ENCODE data around the gene NPIPA5.
"Not testable (repeated sequence)": the region's sequence is repeated elsewhere in the genome, so short reads cannot be mapped to it uniquely, and the experiment has no call there.

DNA sequence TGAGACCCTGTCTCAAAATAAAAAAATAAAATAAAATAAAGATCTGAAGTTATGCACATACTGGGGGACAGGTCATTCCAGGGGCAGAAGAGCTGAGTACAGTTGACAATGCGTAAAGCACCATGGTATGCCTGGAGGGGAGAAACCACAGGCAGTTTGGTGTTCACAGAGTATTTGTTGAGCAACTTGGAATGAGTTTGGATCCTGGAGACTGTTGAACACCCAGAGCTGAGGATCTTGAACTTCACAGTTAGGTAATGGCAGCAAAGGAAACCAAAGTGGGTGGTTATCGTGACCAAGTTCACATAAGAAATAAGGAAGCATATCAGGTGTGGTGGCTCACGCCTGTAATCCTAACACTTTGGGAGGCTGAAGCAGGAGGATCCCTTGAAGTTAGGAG lies 26.0 kb upstream of the NPIPA5 start:
- TF ChIP-seq, protein P1, sequence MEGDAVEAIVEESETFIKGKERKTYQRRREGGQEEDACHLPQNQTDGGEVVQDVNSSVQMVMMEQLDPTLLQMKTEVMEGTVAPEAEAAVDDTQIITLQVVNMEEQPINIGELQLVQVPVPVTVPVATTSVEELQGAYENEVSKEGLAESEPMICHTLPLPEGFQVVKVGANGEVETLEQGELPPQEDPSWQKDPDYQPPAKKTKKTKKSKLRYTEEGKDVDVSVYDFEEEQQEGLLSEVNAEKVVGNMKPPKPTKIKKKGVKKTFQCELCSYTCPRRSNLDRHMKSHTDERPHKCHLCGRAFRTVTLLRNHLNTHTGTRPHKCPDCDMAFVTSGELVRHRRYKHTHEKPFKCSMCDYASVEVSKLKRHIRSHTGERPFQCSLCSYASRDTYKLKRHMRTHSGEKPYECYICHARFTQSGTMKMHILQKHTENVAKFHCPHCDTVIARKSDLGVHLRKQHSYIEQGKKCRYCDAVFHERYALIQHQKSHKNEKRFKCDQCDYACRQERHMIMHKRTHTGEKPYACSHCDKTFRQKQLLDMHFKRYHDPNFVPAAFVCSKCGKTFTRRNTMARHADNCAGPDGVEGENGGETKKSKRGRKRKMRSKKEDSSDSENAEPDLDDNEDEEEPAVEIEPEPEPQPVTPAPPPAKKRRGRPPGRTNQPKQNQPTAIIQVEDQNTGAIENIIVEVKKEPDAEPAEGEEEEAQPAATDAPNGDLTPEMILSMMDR (CRISPR knock-in tag; IDR thresholded peaks at IDR 0.05), result not testable (repeated sequence)
- TF ChIP-seq ZNF431 (CRISPR knock-in tag; IDR thresholded peaks at IDR 0.05; ENCODE audit: borderline replicate concordance, low read depth); RAD21 (CRISPR knock-in tag; IDR thresholded peaks at IDR 0.05); KLF16 (CRISPR knock-in tag; IDR thresholded peaks at IDR 0.05); HDAC1 (CRISPR knock-in tag; IDR thresholded peaks at IDR 0.05): not testable (repeated sequence)
- TF ChIP-seq, protein P2, sequence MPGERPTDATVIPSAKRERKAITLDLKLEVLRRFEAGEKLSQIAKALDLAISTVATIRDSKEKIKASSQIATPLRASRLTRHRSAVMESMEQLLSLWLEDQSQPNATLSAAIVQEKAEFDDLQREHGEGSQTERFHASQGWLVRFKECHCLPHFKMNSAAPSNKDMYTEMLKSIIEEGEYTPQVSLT (CRISPR knock-in tag; IDR thresholded peaks at IDR 0.05; ENCODE audit: borderline replicate concordance, low read depth), result not testable (repeated sequence)
- TF ChIP-seq, protein P3, sequence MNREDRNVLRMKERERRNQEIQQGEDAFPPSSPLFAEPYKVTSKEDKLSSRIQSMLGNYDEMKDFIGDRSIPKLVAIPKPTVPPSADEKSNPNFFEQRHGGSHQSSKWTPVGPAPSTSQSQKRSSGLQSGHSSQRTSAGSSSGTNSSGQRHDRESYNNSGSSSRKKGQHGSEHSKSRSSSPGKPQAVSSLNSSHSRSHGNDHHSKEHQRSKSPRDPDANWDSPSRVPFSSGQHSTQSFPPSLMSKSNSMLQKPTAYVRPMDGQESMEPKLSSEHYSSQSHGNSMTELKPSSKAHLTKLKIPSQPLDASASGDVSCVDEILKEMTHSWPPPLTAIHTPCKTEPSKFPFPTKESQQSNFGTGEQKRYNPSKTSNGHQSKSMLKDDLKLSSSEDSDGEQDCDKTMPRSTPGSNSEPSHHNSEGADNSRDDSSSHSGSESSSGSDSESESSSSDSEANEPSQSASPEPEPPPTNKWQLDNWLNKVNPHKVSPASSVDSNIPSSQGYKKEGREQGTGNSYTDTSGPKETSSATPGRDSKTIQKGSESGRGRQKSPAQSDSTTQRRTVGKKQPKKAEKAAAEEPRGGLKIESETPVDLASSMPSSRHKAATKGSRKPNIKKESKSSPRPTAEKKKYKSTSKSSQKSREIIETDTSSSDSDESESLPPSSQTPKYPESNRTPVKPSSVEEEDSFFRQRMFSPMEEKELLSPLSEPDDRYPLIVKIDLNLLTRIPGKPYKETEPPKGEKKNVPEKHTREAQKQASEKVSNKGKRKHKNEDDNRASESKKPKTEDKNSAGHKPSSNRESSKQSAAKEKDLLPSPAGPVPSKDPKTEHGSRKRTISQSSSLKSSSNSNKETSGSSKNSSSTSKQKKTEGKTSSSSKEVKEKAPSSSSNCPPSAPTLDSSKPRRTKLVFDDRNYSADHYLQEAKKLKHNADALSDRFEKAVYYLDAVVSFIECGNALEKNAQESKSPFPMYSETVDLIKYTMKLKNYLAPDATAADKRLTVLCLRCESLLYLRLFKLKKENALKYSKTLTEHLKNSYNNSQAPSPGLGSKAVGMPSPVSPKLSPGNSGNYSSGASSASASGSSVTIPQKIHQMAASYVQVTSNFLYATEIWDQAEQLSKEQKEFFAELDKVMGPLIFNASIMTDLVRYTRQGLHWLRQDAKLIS (CRISPR knock-in tag; IDR thresholded peaks at IDR 0.05), result not testable (repeated sequence)
- TF ChIP-seq POLR2A (IDR thresholded peaks at IDR 0.05; ENCODE audit: insufficient read depth in 1 of 2, low read depth in 2 of 2, low read length in 2 of 2), result peak in 1 of 2 experiments; percentile 42; a peak in 1 of 4 replicates

Data from HepG2 (cell line).